ENCODE results near the gene SLC38A8. TPM values are rescaled to one million over a fixed set of nuclear protein-coding genes. Genes with fewer than 3 reads are reported as not detected.

Gene SLC38A8
- not detected in 2 replicates for total RNA-seq

GRCh38 chr16:84042308-84042878 is at the start of gene SLC38A8:
SLC38A8 (minus strand) TSS chr16:84042795; CDS start chr16:84042157, 638 bp downstream.

GRCh38 chr16:83967838-83968305 is 74.7 kb downstream of the SLC38A8 start, which contains the start of gene NECAB2:
NECAB2 (plus strand) TSS chr16:83968244; CDS start chr16:83968649, 405 bp downstream.

Other genes with a start within 250 kb of the SLC38A8 start
- 16.0 and 39.6 TPM in 2 replicates for gene HSBP1, start 234.8 kb downstream of the SLC38A8 start, total RNA-seq
- gene MLYCD, start 143.7 kb downstream of the SLC38A8 start, total RNA-seq, result 1.3 and 3.2 TPM in 2 replicates
- gene OSGIN1, start 89.6 kb downstream of the SLC38A8 start, total RNA-seq, result 1.6 and 3.5 TPM in 2 replicates
- 1.3 TPM in 1 of 2 replicates, not detected in the other for gene NECAB2, start 74.6 kb downstream of the SLC38A8 start, total RNA-seq
- 61.9 and 85.7 TPM in 2 replicates for gene MBTPS1, start 74.1 kb upstream of the SLC38A8 start, total RNA-seq
- 11.7 and 15.5 TPM in 2 replicates for gene HSDL1, start 102.4 kb upstream of the SLC38A8 start, total RNA-seq
- not detected in 2 replicates for gene DNAAF1, start 102.5 kb upstream of the SLC38A8 start, total RNA-seq
- gene TAF1C, start 144.3 kb upstream of the SLC38A8 start, total RNA-seq, result 26.7 and 31.4 TPM in 2 replicates
- 0.13 TPM in 1 of 2 replicates, not detected in the other for gene ADAD2, start 148.4 kb upstream of the SLC38A8 start, total RNA-seq
- not detected in 2 replicates for gene KCNG4, start 197.2 kb upstream of the SLC38A8 start, total RNA-seq